LNCaP clone FGC (cell line): ENCODE measurements around the gene PAF1.

Source experiments
- DNase-seq: peaks from one replicate; pipeline ENCODE4 v3.0.0-alpha.2; 2011; ENCODE audit warnings: low read depth
- H3K4me3 ChIP-seq: 2 replicates; pipeline ENCODE4 v1.5.1; 2011; ENCODE audit warnings: mild to moderate bottlenecking, low read depth, low read length, control low read depth
- CTCF ChIP-seq: IDR thresholded peaks from 2 replicates; pipeline ENCODE4 v1.5.1; 2012; ENCODE audit warnings: mild to moderate bottlenecking; ENCODE audit not compliant: control insufficient read depth, insufficient read depth; ENCODE audit errors: extremely low read depth

PAF1 gene

GRCh38 chr19:39398297-39398864 is 7.5 kb upstream of the PAF1 start:
- H3K4me3 ChIP-seq: no peak overlapping the region
- no peak for DNase-seq
- no peak for TF ChIP-seq CTCF

GRCh38 chr19:39397360-39398296 is 6.7 kb upstream of the PAF1 start:
- DNase-seq: no peak
- H3K4me3 ChIP-seq: no peak overlapping the region
- peak; percentile 90 for TF ChIP-seq CTCF

GRCh38 chr19:39390451-39390750 is 505 bp downstream of the PAF1 start:
- TF ChIP-seq CTCF: no peak
- no peak for DNase-seq
- H3K4me3 ChIP-seq: peak overlapping the region; percentile 98

- DNase-seq: no peak
- peak overlapping the region; percentile 98 for H3K4me3 ChIP-seq
- TF ChIP-seq CTCF: no peak
These were observed 1.1 kb downstream of the PAF1 start for GRCh38 chr19:39389631-39390414.

GRCh38 chr19:39388657-39389056 is 2.2 kb downstream of the PAF1 start:
- DNase-seq: no peak
- H3K4me3 ChIP-seq: no peak overlapping the region
- no peak for TF ChIP-seq CTCF

GRCh38 chr19:39386557-39386956 is 4.3 kb downstream of the PAF1 start:
- no peak for DNase-seq
- no peak for TF ChIP-seq CTCF
- H3K4me3 ChIP-seq: no peak overlapping the region
